GM23338 (cell line): Measurements from ENCODE around the gene TMUB2. TPM values are rescaled to one million over a fixed set of nuclear protein-coding genes. Genes with fewer than 3 reads are reported as not detected.

ENCODE experiments used
- ATAC-seq: fragments of 200-7000 bp; cut with Tn5 transposase; 3 replicates; pipeline ENCODE4 v1.9.1; 2020
- DNase-seq: peaks from one replicate; pipeline ENCODE4 v3.0.0-alpha.2; 2015; ENCODE audit warnings: low spot score
- H2AFZ ChIP-seq: fragments of 200-600 bp; sonication (generic); 2 replicates; pipeline ENCODE4 v1.8.0; 2016; ENCODE audit warnings: antibody characterized with exemption, mild to moderate bottlenecking, moderate library complexity
- H3F3A ChIP-seq: fragments of 200-600 bp; sonication (generic); replicated peaks from 2 replicates; pipeline ENCODE4 v1.8.0; 2017; ENCODE audit warnings: antibody characterized with exemption, mixed run types, low read depth
- H3K27ac ChIP-seq: fragments of 200-600 bp; sonication (generic); 2 replicates; pipeline ENCODE4 v1.6.1; 2016; ENCODE audit warnings: low read depth
- H3K27me3 ChIP-seq: fragments of 200-600 bp; sonication (generic); 2 replicates; pipeline ENCODE4 v1.8.0; 2016; ENCODE audit warnings: mild to moderate bottlenecking, mixed run types, moderate library complexity; ENCODE audit not compliant: insufficient read depth
- H3K36me3 ChIP-seq: fragments of 200-600 bp; sonication (generic); 2 replicates; pipeline ENCODE4 v1.8.0; 2016; ENCODE audit warnings: mild to moderate bottlenecking; ENCODE audit not compliant: insufficient read depth
- H3K4me1 ChIP-seq: fragments of 200-600 bp; sonication (generic); 2 replicates; pipeline ENCODE4 v1.8.0; 2016; ENCODE audit warnings: mild to moderate bottlenecking, moderate library complexity; ENCODE audit not compliant: insufficient read depth
- H3K4me2 ChIP-seq: fragments of 200-600 bp; sonication (generic); 2 replicates; pipeline ENCODE4 v1.7.1; 2017; ENCODE audit warnings: mixed run types
- H3K4me3 ChIP-seq: fragments of 200-600 bp; sonication (generic); 2 replicates; pipeline ENCODE4 v1.6.1; 2016; ENCODE audit warnings: mixed run types
- H3K79me2 ChIP-seq: fragments of 200-600 bp; sonication (generic); replicated peaks from 2 replicates; pipeline ENCODE4 v1.8.0; 2017; ENCODE audit warnings: mild to moderate bottlenecking; ENCODE audit not compliant: insufficient read depth
- H3K9me2 ChIP-seq: fragments of 200-600 bp; sonication (generic); 2 replicates; pipeline ENCODE4 v1.8.0; 2017; ENCODE audit not compliant: insufficient read depth
- H4K20me1 ChIP-seq: fragments of 200-600 bp; sonication (generic); replicated peaks from 2 replicates; pipeline ENCODE4 v1.8.0; 2017; ENCODE audit warnings: mild to moderate bottlenecking; ENCODE audit not compliant: insufficient read depth
- H3K27ac Mint-ChIP-seq: 2 replicates; pipeline ENCODE4 v1.8.0; 2020; ENCODE audit warnings: inconsistent platforms, mild to moderate bottlenecking, moderate library complexity, mixed read lengths
- H3K27me3 Mint-ChIP-seq: 3 replicates; pipeline ENCODE4 v1.8.0; 2022; ENCODE audit warnings: low read depth, mild to moderate bottlenecking, moderate library complexity, mixed read lengths, inconsistent platforms; ENCODE audit not compliant: insufficient read depth, poor library complexity
- H3K36me3 Mint-ChIP-seq: 3 replicates; pipeline ENCODE4 v1.8.0; 2021; ENCODE audit warnings: low read depth, mild to moderate bottlenecking, inconsistent platforms, moderate library complexity, mixed read lengths
- H3K4me1 Mint-ChIP-seq: 3 replicates; pipeline ENCODE4 v1.8.0; 2020; ENCODE audit warnings: mild to moderate bottlenecking, inconsistent platforms, mixed read lengths
- H3K4me3 Mint-ChIP-seq: 3 replicates; pipeline ENCODE4 v1.8.0; 2021; ENCODE audit warnings: moderate library complexity, mild to moderate bottlenecking, inconsistent platforms, mixed read lengths
- H3K9me3 Mint-ChIP-seq: 3 replicates; pipeline ENCODE4 v1.8.0; 2020; ENCODE audit warnings: moderate library complexity, mild to moderate bottlenecking, inconsistent platforms, mixed read lengths
- CREB1 ChIP-seq: fragments of 250-450 bp; sonication (Bioruptor Pico); IDR thresholded peaks from 2 replicates; pipeline ENCODE4 v1.5.0; 2020; ENCODE audit warnings: low read depth, mild to moderate bottlenecking, moderate library complexity
- EZH2phosphoT487 ChIP-seq: fragments of 200-600 bp; sonication (generic); IDR thresholded peaks from one replicate; pipeline ENCODE4 v1.8.1; 2018; ENCODE audit warnings: antibody characterized with exemption; ENCODE audit not compliant: unreplicated experiment
- NANOG ChIP-seq: IDR thresholded peaks from 2 replicates; pipeline ENCODE4 v1.6.1; 2016; ENCODE audit warnings: antibody characterized with exemption, borderline replicate concordance
- STAT1 ChIP-seq: IDR thresholded peaks from one replicate; pipeline ENCODE4 v1.6.1; 2016; ENCODE audit warnings: antibody characterized with exemption; ENCODE audit not compliant: unreplicated experiment
- ZNF114 ChIP-seq: fragments of 250-450 bp; sonication (Bioruptor Pico); IDR thresholded peaks from 2 replicates; pipeline ENCODE4 v1.5.0; 2020; ENCODE audit warnings: mild to moderate bottlenecking, moderate library complexity
- ZNF462 ChIP-seq: fragments of 250-450 bp; sonication (Bioruptor Pico); IDR thresholded peaks from 2 replicates; pipeline ENCODE4 v1.5.0; 2020; ENCODE audit warnings: mild to moderate bottlenecking, moderate library complexity
- polyA plus RNA-seq: library from polyadenylated mRNA; unstranded; fragments of >200 nt; fragmentation: Nextera tagmentation; extraction: Ambion mirVana; gene quantifications from 2 replicates; pipeline ENCODE4 v1.2.1, GENCODE V29; 2016
- total RNA-seq: library from RNA; depleted of rRNA; stranded (reverse); fragments of >200 nt; shearing (Covaris generic); gene quantifications from 2 replicates; pipeline ENCODE4 v1.2.3, GENCODE V29; 2014
- TF ChIP-seq, protein P1 (sequence below): IDR thresholded peaks from one replicate; pipeline ENCODE4 v1.6.1; 2018; ENCODE audit warnings: antibody characterized with exemption; ENCODE audit not compliant: unreplicated experiment
- TF ChIP-seq, protein P2 (sequence below), 2 experiments: fragments of 200-600 bp in 1 of 2; sonication (generic) in 1 of 2; conservative IDR thresholded peaks; 2 replicates each; pipeline versions ENCODE4 v1.5.1 to v1.6.1; 2016 to 2017; ENCODE audit warnings: antibody characterized with exemption in 2 of 2, low read depth in 2 of 2, mild to moderate bottlenecking in 2 of 2, moderate library complexity in 1 of 2
- TF ChIP-seq, protein P3 (sequence below): IDR thresholded peaks from 2 replicates; pipeline ENCODE4 v1.6.1; 2016; ENCODE audit warnings: antibody characterized with exemption

Gene TMUB2
- total and polyA plus RNA-seq, 2 experiments from 2014 or later = 16.5 to 20.8 TPM

GRCh38 chr17:44170135-44170498 lies 16.7 kb upstream of the TMUB2 start:
- Mint-ChIP-seq H3K4me3 (0 out of 3 replicates have a peak overlapping the region, but pooled peaks have one; percentile 22), H3K27ac (no peak overlapping the region)
- no peak for DNase-seq

More at GRCh38 chr17:44170135-44170498, 16.7 kb upstream of the TMUB2 start:
- Histone ChIP-seq H2AFZ (no peak overlapping the region), H3K4me3 (peak overlapping the region; percentile 34; the same call in 1 of the 2 replicates), H3K27ac (no peak overlapping the region), H3K79me2 (no peaks in the 10 kb centered on the region), H3K9me2 (no peaks in the 10 kb centered on the region), H3K27me3 (no peaks in the 10 kb centered on the region), H3F3A (peaks cover 9% of the 10 kb centered on the region; the same call in 1 of the 2 replicates), H3K4me1 (peaks cover 14% of the 10 kb centered on the region), H3K36me3 (no peaks in the 10 kb centered on the region), H4K20me1 (no peaks in the 10 kb centered on the region), H3K4me2 (peak overlapping the region; percentile 62)
- Mint-ChIP-seq H3K4me1 (peaks cover 14% of the 10 kb centered on the region), H3K27me3 (peaks cover 11% of the 10 kb centered on the region), H3K9me3 (no peaks in the 10 kb centered on the region), H3K36me3 (peaks cover 2% of the 10 kb centered on the region; the same call in 2 of the 3 replicates)
- ATAC-seq = no peak
- TF ChIP-seq CREB1 (CRISPR knock-in tag) (no peak), STAT1 (no peak), ZNF462 (CRISPR knock-in tag) (no peak), ZNF114 (CRISPR knock-in tag) (no peak), NANOG (no peak), EZH2phosphoT487 (no peak)
- TF ChIP-seq, protein P1, sequence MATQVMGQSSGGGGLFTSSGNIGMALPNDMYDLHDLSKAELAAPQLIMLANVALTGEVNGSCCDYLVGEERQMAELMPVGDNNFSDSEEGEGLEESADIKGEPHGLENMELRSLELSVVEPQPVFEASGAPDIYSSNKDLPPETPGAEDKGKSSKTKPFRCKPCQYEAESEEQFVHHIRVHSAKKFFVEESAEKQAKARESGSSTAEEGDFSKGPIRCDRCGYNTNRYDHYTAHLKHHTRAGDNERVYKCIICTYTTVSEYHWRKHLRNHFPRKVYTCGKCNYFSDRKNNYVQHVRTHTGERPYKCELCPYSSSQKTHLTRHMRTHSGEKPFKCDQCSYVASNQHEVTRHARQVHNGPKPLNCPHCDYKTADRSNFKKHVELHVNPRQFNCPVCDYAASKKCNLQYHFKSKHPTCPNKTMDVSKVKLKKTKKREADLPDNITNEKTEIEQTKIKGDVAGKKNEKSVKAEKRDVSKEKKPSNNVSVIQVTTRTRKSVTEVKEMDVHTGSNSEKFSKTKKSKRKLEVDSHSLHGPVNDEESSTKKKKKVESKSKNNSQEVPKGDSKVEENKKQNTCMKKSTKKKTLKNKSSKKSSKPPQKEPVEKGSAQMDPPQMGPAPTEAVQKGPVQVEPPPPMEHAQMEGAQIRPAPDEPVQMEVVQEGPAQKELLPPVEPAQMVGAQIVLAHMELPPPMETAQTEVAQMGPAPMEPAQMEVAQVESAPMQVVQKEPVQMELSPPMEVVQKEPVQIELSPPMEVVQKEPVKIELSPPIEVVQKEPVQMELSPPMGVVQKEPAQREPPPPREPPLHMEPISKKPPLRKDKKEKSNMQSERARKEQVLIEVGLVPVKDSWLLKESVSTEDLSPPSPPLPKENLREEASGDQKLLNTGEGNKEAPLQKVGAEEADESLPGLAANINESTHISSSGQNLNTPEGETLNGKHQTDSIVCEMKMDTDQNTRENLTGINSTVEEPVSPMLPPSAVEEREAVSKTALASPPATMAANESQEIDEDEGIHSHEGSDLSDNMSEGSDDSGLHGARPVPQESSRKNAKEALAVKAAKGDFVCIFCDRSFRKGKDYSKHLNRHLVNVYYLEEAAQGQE = no peak
- TF ChIP-seq, protein P2, sequence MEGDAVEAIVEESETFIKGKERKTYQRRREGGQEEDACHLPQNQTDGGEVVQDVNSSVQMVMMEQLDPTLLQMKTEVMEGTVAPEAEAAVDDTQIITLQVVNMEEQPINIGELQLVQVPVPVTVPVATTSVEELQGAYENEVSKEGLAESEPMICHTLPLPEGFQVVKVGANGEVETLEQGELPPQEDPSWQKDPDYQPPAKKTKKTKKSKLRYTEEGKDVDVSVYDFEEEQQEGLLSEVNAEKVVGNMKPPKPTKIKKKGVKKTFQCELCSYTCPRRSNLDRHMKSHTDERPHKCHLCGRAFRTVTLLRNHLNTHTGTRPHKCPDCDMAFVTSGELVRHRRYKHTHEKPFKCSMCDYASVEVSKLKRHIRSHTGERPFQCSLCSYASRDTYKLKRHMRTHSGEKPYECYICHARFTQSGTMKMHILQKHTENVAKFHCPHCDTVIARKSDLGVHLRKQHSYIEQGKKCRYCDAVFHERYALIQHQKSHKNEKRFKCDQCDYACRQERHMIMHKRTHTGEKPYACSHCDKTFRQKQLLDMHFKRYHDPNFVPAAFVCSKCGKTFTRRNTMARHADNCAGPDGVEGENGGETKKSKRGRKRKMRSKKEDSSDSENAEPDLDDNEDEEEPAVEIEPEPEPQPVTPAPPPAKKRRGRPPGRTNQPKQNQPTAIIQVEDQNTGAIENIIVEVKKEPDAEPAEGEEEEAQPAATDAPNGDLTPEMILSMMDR (conservative IDR thresholded peaks at IDR 0.05; ENCODE audit: low read depth in 2 of 2) = no peak
- TF ChIP-seq, protein P3, sequence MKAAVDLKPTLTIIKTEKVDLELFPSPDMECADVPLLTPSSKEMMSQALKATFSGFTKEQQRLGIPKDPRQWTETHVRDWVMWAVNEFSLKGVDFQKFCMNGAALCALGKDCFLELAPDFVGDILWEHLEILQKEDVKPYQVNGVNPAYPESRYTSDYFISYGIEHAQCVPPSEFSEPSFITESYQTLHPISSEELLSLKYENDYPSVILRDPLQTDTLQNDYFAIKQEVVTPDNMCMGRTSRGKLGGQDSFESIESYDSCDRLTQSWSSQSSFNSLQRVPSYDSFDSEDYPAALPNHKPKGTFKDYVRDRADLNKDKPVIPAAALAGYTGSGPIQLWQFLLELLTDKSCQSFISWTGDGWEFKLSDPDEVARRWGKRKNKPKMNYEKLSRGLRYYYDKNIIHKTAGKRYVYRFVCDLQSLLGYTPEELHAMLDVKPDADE = no peak
